NT2/D1 (cell line): ENCODE results near the gene PSMG4.

Experiments used
- YY1 ChIP-seq: IDR thresholded peaks from 2 replicates; pipeline ENCODE4 v1.6.1; 2011; ENCODE audit not compliant: insufficient read length, insufficient read depth
- ZNF274 ChIP-seq: IDR thresholded peaks from 2 replicates; pipeline ENCODE4 v1.6.1; 2011; ENCODE audit warnings: mild to moderate bottlenecking, low read depth, low read length

DNA sequence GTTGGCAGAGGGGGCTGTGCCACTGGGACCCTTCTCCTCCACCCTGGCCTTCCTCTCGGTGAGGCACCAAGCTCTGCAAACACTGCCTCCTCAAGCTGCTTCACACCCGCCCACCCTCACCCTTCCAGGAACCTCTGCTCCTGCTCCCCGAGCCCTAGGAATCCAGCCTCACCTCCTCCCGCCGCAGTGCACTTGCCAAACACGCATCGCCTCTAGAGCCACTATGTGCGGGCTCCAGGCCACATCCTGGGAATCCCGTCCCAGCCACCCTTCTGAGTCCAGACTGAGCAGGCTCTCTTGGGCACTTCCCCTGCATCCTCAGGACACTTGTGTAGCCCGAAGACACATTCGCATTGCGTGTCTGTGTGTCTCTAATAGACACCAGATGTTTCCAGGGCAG, 18.5 kb downstream of the PSMG4 start:
- no peak for TF ChIP-seq ZNF274
- TF ChIP-seq YY1: no peak
